HG03469 (cell line): Measurements from ENCODE around the gene SUSD6.
"Not testable (repeated sequence)": the region's sequence is repeated elsewhere in the genome, so short reads cannot be mapped to it uniquely, and the experiment has no call there.

Source experiments
- ATAC-seq: cut with Tn5 transposase; IDR thresholded peaks from one replicate; pipeline ENCODE4 v1.9.1; 2021; ENCODE audit warnings: mild to moderate bottlenecking, moderate library complexity, moderate number of reproducible peaks; ENCODE audit not compliant: unreplicated experiment

Gene SUSD6

DNA sequence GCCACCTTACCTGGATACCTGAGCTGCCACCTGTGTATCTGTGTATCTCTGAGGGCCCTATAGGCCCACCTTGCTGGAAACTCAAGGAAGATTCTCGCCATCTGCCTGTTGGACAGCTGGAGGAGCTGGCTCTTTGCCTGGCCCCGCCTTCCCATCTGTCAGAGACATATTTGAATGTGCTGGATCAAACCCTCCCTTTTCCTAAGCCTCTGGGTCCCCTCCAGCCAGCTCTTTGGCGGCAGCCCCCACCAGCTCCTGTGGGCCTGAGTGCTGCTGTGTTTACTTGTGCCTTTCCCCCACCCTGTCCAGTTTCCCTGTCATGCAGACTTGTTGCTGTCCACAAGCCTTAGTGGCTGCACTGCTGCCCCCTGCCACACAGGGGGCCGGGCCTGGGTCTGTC is 99.7 kb downstream of the SUSD6 start:
- ATAC-seq = no peak

DNA sequence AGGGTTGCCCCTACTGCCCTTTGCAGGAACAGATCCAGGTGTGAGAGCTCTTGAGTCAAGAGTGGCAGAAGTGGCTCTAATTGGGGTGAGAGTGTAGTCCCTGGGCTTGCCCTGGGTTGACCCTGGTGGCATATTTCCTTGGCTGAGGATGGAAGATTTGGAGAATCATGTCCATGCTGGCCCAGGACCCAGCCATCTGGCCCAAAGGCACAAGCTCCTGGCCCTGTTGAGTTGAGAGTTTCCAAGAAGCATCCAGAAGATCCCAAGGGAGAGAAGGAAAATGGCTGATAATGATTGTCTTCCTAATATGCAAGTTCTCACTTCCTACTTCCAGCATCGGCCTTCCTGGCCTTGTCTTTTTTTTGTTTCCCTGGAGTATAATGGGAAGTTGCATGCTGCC is 100.1 kb downstream of the SUSD6 start:
- ATAC-seq = no peak

DNA sequence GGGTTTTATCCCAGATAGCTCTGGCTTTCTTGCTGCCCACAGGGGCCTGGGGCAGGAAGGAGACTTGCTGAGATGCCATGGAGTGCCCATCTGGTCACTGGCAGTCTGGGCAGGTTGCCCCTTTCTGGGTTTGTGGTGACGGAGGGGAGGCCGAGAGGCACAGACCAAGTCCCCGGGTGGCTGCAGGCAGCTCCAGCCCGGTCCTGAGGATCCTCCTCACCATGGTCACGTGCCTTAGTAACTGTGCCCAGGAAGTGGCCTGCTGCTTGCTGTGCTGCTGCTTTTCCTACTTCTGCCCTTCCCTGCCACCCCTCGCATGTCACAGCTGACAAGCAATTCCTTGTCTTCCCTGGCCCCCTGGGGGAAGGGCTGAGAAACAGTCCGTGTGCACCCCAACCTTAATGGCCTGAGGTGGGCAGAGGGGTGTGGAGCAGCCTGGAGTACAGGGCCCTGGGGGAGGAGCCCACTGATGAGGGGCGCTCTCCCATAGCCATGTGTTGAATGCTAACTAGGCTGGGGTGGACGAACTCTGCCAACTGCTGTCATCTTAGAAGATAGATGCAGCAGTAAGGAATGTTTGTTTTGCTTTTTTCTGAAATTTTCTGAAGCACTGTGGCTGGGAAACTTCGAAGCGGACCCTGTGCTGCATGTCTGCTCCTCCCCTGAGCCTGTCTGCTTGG is 100.6 kb downstream of the SUSD6 start:
- no peak for ATAC-seq

DNA sequence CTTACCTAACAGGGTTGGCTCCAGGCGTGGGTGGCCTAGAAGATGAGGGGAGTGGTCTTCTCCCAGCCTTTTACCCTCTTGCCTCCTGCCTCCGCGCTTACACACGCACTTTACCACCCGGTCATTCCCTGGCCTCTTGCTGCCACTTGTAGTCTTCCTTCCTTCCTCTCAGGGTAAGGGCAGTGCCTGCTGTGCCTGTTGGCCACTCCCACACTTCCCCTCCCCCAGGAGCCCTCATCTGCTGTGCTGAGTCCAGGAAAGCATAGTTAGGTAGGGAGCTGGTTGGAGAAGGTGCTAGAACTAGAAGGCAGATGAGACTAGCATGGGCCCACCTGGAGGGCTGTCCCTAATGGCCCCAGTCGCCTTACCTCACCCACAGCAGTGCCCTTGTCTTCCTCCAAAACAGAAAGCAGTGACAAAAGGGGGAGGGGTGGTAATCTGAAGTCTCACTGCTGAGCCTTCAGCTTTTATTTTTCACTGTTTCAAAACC is 101.2 kb downstream of the SUSD6 start:
- ATAC-seq = no peak

DNA sequence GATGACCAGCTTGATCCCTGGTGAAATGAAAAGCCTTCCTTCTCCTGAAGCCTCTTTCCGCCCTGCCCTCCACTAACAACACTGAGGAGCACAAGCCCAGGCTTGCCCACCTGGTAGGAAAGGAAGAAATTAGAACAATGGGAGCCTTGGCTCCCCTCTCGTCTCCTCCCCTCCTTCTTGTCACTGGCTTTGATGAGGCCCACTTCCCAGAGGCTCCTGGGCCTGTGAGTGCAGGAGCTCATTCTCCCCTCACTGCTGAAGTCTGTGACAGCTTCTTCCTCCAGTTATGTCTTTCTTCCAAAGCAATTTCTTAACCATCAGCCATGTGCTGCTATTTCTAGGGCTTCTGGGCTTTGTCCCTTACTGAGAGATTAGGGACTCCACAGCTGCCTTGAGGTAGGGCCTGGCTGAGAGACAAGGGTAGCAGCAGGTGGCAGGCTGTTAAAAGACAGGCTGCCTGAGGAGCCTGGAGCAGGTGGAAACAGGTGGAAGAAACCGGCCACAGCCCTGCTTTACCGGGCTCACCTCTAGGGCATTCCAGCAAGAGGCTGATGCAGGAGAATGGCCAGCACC is 101.9 kb downstream of the SUSD6 start:
- no peak for ATAC-seq

DNA sequence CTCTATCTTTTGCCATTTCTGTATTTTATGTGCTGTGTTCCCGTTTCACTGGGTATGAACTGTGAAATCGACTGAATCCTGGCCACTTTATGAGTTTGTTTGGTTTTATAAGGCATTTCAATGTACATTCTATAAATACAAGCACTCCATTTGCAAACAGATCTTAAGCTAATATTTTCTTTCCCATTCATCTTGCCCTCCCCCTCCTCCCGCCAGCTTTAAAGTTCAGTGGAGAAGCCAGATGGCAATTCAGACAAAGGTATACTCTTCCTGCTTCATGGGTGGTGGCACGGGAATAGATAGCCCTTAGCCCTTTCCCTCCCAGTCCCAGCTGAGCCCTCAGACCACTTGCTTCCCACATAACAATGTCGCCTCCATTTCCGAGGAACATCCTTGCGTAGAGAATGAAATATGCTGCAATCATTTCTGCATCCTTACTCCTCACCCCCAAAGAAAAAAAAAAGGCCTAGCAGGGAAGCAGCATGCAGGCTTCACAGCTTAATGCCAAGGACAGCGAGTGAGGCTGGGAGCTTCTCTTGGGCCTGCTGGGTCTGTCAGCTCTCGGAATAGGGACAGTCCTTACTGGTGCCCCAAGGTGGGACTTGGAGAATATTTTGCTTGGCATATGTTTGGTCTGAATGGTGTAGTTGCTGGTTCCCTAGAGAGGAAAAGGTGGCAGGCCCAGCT is 102.7 kb downstream of the SUSD6 start:
- no peak for ATAC-seq

DNA sequence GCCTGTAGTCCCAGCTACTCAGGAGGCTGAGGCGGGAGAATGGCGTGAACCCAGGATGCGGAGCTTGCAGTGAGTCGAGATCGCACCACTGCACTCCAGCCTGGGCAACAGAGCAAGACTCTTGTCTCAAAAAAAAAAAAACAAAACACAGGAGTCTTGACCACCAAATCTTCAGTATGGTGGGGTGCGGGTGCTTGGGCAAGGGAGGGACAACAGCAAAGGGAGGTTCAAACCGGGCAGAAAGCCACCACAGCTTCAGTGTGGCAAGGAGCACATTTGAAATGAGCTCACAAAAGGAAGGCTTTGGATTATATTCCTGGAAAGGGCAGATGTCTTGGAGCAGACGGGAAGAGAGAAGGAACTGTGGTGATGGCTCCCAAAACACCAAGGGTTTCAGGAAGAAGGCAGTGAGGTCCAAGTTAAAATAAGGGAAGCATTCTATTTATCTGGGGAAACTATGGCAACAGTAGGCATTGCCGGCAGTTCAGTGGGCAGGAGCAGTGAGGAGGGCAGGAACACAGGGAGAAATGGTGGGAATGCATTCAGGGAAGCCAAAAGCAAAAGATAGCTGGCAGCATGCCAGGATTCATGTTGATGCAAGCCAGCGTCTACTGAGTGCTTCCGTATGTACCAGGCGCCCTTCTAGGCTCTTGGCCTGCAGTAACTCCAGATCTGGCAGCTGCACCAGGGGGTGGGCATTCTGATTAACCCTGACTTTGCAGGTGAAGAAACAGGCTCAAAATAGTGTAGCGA is 104.5 kb downstream of the SUSD6 start:
- no peak for ATAC-seq

DNA sequence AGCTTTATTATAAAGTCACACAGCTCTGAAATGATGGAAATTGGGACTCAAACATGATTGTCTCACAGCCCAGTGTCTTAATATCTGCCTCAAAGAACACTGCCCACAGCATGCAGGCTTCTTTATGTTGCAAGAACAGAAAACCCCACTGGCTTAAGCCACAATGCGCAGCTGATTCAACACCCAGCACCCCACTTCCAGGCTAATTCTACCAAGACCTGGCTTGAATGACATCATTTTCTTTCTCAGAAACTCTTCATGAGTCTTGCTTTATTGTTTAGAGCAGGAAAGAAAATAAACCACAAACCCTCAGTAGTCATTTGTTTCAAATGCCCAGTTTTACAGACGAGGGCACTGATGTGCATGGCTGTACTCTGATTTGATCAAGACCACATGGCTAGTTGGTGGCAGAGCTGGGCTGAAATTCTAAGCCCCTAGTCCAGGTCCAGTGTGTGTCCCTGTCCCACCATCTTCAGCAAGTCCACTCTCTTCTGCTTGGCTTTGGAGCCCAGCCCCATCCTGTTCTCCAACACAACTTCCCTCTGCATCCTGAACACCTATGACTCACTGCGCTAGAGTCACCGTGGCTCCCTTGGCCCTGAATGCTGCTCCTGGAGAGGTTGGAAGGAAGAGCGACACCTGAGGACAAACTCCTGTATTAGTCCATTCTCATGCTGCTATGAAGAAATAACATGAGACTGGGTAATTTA is 105.2 kb downstream of the SUSD6 start:
- ATAC-seq = no peak

DNA sequence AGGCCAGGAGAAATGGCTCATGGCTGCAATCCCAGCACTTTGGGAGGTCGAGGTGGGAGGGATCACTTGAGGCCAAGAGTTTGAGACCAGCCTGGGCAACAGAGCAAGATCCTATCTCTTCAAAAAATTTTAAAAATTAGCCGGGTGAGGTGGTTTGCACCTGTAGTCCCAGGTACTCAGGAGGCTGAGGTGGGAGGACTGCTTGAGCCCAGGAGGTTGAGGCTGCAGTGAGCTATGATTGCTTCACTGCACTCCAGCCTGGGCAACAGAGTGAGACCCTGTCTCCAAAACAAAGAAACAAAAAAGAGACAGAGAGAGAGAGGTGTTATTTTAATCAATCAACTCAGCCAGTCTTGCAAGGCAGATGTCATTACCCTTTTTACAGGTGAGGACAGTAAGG is 107.2 kb downstream of the SUSD6 start:
- not testable (repeated sequence) for ATAC-seq

DNA sequence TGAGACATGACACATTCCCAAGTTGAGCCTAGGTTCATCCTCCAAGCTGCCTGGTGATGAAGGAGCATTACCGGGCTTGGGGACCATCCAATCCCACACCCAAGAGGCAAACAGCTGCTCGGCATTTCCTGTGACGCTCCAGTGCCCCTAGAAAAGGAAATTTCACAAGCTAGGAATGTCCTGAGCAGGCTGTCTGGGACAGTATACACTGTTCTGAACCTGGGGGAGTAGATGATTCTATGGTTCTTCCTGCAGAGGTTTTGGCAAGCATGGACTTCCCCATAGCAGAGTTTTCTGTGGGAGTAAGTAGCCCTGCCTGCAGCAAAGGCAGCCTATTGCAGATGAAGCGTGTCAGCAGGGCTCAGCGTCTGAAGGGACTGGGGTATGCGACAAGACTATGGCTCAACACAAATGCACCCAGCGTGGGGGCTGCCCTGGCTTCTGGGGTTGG is 108.1 kb downstream of the SUSD6 start:
- ATAC-seq = no peak

DNA sequence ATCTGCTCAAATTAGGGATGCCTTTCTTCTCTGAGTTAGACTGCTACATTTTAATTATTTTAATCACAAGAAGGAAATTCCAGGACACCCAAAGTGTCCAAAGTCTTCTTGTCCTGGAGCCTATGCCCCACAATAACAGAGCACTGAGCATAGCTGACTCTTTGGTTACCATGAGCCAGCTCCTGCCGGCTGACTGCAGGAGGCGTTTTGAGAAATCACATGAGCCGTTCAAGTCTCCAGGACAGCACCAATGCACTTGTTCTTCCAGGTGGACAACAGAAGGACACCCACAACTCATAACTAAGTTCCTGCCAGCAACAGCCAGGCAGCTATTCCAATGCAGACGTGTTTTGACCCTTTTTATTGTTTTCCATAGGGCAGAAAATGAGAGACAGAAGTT is 109.5 kb downstream of the SUSD6 start:
- no peak for ATAC-seq

DNA sequence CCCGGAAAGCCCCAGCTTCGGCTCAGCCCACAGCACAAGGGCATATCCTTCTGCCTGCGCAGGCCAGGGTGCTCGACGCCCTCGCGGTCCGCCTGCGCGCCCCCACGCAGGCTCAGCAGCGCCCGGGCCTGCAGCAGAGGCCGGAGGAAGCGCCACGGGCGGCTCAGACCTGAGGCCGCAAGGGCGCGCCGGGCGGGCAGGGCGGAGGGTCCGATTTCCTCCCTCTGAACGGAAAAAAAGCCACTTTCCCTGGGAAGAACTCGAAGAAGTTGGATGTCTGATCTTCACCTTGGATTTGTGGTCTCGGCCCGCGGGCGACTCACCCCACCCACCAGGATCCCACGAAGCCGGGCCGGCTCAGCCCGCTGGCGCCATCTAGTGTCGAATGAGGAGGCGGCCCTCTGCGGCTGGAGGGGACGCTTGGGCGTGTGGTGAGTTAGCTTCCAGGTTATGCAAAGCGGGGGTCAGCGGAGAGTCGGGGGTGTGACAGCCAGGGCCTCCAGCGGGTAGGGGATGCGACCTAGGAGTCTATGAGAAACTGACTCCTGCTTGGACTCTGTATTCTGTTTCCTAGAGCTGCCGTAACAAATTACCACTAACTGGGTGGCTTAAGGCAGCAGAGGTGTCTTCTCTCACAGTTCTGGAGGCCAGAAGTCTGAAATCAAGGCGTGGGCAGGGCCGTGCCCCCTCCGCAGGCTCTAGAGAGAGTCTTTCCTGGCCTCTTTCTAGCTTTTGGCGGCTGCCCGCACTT is 115.5 kb downstream of the SUSD6 start:
- ATAC-seq = peak; percentile 54

DNA sequence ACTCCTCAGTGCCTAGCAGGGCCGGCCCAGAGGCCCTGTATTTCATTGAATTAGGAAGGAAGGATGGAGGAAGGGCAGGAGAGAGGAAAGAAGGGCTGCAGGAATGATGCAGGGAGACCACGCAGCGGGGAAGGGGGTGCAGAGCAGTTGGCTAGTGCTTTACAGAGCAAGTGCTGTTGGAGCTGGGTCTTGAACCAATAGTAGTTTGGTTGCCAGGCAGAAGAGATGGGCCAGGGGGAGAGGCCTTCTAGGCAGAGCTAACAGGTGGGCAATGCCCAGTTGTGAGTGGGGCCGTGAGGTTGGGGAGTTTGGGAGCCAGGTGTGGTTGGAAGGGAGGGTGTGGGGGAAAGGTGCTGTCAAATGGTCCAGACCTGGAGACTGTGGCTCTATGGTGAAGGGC is 116.5 kb downstream of the SUSD6 start:
- ATAC-seq = no peak

DNA sequence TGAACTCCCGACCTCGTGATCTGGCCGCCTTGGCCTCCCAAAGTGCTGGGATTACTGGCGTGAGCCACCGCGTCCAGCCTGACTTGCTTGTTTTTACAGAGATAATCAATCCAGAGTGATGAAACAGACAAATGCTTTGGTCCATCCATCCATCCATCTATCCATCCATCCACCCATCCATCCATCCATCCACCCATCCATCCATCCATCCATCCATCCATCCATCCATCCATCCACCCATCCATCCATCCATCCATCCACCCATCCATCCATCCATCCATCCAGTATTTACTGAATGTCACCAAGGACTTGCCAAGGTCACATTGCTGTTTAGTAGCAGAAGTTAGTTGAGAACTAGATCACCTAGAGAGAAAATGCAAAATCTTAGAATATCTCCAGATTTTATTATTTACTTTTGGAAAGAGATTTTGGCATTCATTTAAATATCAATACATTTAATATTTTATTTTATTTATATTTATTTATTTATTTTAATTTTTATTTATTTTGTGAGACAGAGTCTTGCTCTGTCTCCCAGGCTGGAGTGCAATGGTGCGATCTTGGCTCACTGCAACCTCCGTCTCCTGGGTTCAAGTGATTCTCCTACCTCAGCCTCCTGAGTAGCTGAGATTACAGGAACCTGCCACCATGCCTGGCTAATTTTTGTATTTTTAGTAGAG is 120.7 kb downstream of the SUSD6 start:
- ATAC-seq = not testable (repeated sequence)

DNA sequence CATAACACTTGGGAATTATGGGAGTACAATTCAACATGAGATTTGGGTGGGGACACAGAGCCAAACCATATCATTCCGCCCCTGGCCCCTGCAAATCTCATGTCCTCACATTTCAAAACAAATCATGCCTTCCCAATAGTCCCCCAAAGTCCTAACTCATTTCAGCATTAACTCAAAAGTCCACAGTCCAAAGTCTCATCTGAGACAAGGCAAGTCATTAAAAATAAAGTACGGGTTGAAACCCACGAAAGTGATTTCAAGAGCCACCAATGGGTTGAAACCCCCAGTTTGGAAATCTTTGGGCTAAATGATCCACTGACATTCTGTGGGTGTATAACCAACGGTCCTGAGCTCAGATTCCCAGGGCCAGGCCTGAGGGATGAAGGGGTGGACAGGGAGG is 125.0 kb downstream of the SUSD6 start:
- not testable (repeated sequence) for ATAC-seq

DNA sequence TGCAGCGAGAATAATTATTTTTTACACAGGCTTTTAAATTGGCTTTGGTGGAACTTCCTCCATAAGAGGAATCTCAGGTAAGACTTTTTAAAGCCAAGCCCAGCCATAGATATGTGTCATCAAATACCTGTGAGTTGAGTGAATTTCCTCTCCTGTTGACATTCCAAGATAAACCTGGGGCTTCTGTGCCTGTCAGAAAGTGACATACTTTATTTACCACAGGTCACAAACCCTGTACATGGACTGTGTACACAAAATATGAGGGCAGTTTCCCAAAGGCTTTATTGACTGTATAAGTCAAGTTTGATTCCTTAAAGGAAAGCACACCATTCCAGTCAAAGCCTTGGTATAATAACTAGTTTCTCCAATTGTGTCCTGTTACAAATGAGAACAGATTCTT is 129.7 kb downstream of the SUSD6 start:
- ATAC-seq = no peak

DNA sequence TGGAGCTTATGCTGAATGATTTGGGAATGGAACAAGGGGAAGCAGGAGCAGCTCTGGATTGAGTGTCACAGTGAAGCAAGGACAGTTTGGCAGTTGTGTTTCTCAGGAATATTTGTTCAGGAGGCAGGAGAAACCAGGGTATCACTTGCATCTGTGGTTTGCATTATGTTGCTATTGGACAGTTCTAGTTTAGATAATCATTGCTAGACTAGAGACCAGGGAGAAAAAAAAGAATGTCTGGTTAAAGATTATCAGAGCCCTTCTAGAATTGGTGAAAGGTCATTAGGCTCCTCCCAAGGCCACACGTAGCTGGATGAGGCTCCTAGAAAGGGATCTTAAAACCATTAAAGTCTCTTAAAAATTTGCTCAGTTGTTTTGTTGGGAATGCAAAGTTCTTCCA is 138.6 kb downstream of the SUSD6 start:
- no peak for ATAC-seq

DNA sequence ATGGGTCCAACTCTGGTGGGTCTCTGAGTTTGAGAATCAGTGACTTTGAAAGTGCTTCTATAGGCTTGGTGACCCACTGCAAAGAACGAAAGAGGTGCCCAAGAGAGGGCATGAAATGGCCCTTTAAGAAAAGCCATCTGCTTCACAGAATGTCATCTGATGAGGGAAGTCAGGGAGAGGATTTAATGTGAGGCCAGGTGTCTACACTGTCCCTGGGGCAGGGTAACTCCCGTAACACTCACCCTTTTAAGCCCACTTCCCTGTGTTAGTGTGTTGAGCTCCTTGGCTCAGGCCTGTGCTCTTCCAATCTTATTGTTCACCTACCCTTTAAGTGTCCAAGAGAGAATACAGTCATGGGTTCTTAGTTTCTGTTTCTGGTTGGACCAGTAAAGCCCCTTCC is 139.1 kb downstream of the SUSD6 start:
- ATAC-seq = no peak

DNA sequence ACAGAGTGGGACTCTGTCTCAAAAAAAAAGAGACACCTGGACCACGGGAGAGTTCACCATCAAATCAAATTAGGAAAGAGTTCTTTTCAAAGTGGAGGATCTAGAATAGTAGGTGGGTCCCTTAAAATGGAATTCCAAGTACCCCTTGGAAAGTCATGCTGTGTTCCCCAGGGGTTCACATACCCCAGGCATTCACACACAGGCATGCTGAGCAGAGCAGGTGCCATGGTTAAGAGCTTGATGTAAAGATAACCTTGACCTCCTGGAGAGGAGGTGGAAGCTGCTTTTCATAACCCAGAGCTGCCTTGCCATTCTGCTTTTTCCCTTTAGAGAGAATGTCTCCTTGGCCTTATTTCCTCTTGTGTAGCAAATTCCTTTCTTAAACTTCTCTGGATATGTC is 141.4 kb downstream of the SUSD6 start:
- no peak for ATAC-seq

DNA sequence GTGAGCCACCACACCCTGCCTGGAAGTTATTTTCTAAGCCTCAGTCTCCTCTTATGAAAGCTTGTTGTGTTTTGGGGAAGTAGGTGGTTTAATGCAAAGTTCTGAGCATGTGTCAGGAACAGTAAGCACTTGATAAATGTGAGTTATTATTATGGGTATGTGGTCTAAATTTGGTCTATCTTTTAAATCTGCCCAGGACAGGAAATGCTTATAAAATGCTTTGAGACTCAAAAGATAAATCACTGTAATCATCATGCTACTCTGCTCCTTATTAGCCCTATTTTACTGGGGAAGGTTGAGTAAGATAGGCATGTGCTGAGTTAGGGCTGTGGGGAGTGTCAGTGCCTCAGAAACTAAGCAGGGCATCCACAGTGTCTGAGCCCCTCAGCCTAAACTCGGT is 142.5 kb downstream of the SUSD6 start:
- ATAC-seq = no peak
